ENCODE data around the gene FYN.

- peak; percentile 23 for TF ChIP-seq CTCF (IDR thresholded peaks at IDR 0.05; ENCODE audit: borderline replicate concordance, extremely low read depth, low read length, poor library complexity, severe bottlenecking)
- TF ChIP-seq EZH2 (IDR thresholded peaks at IDR 0.05; ENCODE audit: borderline replicate concordance, low read depth, low read length, severe bottlenecking), result no peak
These were observed 663 bp downstream of the FYN start for GRCh38 chr6:111872401-111873177.
